Stimulated activated CD4-positive, alpha-beta T cell treated with anti-CD3 and anti-CD28 coated beads, Interleukin-2, amount 100 ng/mL, for 24 hours (primary cell): ENCODE data around the gene ACTL6A.
A peak's percentile ranks its signal among the peaks of the same experiment; 100 is the strongest.
"Not testable (repeated sequence)": the region's sequence is repeated elsewhere in the genome, so short reads cannot be mapped to it uniquely, and the experiment has no call there.

Experiments
- DNase-seq, 2 donors: peaks; one replicate each; pipeline ENCODE4 v3.0.0-alpha.2; 2020

The ACTL6A gene

DNA sequence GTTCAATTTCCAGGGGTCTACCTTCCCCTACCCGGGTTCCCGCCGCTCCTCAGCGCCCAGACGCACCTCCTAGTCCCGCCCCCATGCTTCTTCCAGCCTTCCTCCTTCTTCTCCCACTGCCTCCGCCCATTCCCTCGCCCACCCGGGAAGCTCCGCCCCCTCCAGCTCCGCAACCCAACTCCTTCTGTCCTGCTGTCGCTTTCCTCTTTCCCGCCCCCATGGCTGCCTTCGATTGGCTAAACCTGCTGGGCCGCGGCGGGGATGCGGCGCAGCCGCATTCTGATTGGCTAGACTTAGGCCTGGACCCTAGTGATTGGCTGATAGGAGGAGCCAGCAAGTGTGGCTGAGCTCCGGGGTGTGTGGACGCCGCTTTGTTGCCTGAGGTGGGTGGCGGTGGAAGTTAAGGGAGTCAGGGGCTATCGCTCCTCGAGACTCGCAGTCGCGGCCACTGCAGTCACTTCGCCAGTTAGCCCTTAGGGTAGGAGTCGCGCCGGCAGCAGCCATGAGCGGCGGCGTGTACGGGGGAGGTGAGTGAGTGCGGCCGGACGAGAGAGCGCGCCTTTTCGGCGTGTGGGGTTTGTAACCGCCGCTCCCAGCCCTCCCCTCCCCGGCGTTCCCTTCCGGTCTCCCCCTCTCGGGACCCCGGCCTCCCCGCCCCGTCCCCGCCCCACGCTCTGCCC is at the start of gene ACTL6A:
ACTL6A (plus strand) TSS at position 336 of the 680 bp plus-strand sequence; CDS start at position 503, 167 bp downstream.
- peak; percentile 99 to 100 for DNase-seq

DNA sequence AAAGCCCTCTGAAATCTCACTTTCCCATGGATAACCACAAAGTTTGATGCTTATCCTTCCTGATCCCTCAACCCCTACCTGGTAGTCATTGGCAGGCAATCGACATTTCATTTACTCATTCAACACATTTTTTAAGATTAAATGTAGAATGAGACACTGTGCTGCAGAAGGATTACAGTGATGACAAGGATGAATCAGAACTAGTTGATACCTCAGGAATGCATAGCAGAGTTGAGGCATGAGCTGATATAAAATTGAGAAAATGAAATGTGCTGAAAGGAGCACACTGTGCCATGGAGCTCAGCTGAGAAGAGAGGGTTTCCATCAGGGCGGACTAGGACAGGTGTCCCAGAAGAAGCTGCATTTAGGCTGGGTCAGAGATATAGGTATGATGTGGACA is 48.9 kb upstream of the ACTL6A start:
- no peak for DNase-seq

DNA sequence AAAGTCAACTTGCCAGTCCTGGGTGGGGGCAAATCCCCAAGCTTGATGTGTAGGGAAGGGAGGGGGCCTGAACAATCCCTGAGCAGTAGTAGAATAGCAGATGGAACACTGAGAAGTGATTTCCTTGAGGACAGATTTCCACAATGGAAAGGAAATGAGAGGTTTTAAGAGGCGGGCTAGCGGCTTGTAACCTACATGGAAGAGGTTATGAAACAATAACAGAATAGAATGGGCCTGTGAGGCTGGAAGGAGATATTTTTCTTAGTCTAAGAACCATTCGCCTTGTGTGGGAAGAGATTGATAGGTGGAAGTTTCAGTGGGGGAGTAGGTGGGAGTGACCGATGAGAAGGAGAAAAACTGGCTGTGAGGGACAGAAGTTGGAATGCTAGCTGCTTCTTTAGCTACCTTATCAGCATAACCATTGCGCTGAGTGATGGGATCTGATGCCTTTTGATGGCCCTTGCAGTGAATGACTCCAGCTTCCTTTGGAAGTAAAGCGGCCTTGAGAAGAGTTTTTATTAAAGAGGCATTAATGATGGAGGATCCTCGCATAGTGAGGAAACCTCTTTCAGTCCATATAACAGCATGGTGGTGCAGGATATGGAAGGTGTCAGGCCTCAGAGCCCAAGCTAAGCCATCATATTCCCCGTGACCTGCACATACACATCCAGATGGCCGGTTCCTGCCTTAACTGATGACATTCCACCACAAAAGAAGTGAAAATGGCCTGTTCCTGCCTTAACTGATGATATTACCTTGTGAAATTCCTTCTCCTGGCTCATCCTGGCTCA is 46.1 kb upstream of the ACTL6A start:
- not testable (repeated sequence) for DNase-seq

DNA sequence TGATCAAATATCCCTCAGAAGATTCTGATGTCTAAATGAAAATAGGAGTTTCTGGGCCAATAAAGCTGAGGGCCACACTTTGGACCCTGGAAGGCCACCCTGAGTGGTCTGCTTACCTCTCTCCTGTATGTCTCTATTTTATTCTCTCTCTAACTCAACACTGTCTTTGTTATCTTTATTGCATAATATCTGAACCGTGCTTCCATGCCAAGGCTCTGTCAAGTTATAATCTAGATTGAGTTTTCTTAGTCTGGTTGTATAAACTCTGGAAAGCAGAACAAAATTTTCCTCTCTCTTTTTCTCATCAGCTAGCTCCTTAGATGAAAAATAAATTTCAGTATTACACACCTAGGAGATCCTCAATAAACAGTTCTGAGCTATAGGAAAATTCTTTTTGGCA is 36.2 kb upstream of the ACTL6A start:
- DNase-seq = no peak

DNA sequence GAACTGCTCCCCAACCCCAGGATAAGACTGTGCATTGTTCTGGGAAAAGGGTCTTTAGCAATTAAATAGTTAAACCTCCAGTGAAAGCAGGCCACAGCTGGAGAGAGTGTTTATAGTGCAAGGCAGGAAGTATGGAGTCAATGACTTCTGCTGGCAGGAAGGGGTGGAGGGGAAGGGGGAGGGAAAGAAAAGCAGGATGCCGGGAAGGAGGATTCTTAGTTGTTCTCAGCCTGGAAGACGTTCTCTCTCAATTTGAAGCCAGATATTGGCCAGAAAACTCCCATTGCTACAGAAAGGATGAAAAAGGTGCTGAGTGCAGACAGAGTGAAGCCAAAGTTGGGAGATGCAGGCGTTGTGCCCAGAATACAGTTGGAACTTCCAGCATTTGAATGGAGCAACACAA is 35.7 kb upstream of the ACTL6A start:
- DNase-seq = no peak

DNA sequence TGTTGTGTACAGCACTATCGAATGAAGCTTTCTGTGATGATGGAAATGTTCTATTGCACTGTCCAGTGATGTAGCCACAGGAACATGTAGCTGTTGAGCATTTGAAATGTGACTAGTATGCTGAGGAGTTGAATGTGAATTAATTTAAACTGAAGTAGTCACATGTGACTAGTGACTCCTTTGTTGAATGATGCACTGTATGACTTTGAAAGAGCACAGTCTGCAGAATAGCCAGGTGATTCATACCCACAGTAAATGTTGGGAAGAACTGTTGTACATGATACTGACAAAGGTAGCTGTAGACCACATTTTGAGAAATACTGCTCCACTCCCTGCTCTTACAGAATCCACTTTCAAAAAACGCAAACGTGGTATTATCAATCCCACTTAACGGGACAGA is 34.0 kb upstream of the ACTL6A start:
- no peak for DNase-seq

DNA sequence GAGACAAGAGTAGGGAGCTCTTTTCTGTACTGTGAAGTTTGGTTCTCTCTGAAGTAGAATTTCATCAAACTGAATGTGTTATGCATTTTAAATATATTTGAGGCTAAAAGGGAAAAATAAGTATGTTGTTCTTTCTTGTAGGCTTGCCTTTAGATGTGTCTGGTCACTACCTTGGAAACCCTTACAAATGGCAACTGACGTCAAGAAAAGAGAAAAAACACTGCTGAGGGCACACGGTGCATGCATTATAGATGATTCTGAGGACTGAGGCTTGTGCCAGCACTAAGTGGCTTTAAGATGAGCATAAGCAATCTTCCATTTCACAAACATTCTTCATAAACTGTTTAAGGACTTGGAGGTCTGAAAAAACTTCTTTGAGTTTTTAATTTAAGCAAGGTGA is 31.1 kb upstream of the ACTL6A start:
- no peak for DNase-seq

DNA sequence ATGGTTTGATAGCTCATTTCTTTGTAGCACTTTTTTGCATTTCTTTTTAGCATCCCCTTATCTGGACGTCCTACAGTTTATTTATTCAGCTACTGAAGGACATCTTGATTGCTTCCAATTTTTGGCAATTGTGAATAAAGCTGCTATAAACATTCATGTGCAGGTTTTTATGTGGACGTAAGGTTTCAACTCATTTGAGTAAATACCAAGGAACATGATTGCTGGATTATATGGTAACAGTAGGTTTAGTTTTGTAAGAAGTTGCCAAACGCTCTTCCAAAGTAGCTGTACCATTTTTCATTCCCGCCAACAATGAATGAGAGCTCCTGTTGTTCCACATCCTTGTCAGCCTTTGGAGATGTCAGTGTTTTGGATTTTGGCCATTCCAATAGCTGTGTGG is 29.5 kb upstream of the ACTL6A start:
- no peak for DNase-seq

DNA sequence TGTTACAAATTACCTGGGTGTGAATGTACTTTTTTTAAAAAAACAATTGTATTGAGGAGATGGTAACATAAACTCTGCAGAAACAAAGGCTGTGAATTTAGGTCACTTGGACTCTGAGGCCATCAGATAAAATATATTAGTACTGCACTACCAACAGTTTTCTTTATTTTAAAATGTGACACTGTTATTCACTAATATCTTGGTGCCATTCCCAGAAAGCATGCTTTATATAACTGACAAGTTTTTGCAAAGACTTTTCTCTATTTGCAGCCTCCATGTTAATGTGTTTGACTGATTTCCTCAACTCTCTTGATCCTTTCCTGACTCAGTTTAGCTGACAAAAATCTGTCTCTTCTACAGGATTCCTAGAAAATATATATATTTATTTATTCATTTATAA is 26.5 kb upstream of the ACTL6A start:
- DNase-seq = no peak

DNA sequence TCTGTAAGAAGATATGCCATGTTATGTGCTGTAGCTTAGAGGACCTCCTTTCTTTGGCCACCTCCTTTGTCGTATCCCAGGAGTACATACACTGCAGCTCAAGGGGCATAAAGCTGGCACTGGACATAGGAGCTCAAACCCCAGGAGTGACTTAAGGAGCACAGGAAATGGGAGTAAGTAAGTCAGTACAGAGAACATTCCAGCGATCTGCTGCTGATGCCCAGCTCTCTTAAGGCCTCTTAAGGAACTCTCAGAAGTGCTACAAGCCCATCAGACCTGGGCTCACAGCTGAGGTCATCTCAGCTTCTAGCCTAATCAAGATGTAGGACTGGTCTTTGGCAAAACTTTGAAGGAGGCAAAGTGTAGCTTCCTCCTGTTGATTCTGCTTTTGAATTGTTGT is 21.6 kb upstream of the ACTL6A start:
- no peak for DNase-seq

DNA sequence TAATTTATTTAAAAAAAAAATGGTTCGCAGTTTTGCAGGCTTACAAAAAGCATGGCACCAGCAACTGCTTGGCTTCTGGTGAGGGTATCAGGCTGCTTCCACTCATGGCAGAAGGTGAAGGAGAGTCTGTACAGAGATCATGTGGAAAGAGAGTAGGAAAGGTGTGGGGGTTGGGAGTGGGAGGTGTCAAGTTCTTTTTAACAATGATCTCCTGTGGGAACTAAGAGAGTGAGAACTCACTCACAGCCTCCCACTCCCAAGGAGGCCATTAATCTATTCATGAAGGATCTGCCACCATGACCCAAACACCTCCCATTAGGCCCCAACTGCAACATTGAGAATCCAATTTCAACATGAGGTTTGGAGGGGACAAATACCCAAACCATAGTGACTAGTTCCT is 21.1 kb upstream of the ACTL6A start:
- DNase-seq = no peak

DNA sequence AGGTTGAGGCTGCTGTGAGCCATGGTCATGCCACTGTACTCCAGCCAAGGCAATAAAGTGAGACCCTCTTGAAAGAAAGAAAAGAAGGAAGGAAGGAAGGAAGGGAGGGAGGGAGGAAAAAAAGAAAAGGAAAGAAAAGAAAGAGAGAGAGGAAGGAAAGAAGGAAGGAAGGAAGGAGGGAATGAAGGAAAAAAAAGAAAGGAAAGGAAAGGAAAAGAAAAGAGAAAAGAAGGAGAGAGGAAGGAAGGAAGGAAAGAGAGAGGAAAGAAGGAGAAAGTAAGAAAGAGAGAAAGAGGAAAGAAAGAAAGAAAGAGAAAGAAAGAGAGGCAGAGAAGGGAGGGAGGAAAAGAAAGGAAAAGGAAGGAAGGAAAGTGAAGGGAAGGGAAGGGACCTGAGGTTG is 20.4 kb upstream of the ACTL6A start:
- no peak for DNase-seq

DNA sequence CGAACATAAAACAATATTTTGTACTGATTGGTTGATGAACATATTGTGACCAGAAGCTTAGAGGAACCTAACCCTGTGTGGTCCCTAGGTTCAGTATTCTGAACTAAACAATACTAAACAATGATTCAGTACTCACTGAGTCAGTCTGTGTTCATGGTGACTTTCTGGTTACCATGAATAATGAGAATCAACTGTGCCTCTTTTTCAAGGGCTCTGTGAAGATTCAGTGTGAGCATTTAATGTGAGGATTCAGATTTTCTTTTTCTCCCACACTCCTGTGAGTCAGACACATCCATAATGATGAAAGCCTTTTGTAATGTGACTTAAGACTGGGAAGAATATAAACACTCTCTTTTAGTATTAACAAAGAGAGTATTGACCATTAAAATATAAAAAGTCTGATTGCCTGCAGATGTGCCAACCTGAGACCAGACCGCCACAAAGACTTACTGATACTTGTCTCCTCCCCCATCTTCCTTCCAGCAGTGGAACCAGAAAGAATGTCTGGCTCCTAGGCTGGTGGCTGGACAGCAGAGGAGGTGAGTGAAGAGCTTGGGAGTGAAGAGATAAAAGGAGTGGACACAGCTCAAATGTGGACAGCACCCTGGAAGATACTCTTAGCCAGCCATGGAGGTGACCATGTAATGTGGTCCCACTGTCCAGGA is 17.6 kb upstream of the ACTL6A start:
- no peak for DNase-seq

DNA sequence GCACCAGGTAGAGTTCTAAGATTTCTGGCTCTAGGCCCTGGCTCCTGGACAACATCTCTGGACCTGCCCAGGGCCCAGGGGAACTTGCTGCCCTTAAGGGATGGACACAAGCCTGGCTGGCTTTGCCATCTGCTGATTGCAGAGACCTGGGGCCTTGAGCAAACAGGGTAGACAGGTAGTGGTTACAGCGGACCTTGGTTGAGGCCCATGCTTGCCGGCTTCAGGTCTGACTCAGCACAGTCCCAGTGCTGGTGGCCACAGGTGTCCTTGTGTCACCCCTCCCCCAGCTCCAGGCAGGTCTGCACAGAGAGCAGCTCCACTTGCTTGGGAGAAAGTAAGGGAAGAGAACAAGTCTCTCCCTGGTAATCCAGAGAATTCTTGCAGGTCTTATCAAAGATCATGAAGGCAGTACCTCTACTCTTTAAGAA is 15.9 kb upstream of the ACTL6A start:
- no peak for DNase-seq

DNA sequence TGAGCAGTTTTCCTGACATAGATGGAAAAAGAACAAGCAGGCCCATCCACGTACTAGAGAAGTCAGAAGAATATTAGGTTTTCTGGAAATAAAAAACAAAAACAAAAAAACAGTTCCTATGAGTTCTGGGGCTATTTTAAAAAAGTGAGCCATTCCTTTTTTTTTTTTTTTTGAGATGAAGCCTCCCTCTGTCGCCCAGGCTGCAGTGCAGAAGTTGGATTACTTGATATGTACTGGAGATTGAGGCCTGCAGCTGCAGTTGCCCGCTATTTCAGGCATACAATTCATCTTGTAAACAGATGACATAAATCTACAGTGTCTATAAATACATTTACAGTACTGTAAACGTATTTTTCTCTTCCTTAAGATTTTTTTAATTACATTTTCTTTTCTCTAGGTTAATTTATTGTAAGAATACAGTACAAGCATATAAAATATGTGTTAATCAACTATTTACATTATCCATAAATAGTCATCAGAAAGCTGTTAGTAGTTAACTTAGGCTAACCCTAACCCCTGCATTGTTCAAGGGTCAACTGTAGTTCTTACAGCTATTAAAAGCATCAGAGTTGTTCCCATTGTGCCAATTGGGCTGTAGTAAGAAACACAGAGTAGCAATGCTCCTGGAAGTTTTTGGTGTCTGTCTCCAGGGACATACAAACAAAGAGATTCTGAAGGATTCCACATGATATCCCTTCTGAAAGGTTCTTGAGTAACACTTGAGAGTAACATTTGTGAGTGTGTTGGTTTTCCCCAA is 11.2 kb upstream of the ACTL6A start:
- no peak for DNase-seq

DNA sequence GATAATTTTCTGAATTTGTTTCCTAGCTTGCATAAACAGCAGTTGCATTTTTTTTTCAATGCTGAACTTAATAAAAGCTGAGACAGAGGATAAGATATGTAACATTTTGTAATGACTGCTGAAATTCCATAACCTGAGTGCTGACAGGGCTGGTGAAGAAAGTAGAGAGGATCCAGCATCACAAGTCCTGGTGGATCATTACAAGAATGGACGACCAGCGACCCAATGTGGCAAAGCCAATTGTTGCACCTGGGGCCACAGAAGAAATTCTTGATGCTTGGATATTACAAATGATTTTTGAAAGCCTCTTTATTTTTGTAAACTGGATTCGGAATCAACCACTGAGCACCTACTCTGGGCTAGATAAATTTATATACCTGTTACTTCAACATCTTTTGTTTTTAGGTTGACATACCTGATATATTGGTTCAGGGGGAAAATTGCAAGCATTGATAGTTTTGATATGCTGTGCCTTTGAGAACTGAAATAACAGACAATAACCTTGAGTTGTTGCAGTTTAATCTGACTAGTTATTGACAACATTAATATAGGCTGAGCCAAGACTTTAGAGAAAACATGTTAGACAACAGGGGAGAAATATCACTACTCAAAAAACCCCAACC is 3.9 kb upstream of the ACTL6A start:
- DNase-seq = peak; percentile 48 to 53

DNA sequence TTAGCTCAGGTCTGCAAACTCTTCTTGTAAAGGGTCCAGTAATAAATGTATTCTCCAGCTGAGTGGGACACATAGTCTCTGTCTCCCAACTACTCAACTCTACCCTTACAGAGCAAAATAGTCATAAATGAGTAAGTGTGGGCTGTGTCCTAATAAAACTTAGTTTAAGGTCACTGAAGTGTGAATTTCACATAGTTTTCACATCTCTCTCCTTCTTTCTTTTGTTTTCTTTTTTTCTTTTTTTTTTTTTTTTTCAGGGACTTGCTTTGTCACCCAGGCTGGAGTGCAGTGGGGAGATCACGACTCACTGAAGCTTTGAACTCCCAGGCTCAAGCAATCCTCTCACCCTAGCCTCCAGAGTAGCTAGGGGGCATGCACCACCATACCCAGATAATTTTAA is 1.9 kb upstream of the ACTL6A start:
- DNase-seq = no peak

DNA sequence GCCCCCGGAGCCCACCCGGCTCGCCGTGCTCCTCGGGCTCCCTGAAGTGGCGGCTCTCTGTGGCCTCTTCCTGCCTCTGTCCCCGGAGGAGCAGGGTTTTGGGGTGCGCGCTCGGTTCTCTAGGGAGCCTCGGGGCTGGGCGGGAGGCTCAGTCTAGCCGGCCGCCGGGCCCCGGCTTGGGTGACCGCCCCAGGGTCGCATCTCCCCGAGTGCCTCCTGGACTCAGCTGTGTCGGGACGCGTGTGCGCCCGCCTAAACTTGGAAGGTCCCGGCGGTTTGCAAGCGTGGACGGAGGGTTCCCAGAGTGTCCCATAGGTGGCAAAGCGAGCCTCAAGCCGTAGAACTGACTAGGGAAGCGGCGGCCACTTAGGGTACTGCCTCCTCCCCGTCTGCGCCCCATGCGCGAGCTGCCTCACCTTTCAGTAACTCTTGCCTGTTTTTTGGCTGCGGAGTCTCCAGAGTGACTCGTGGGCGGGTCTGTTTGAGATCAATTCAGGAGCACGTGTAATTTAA is 601 bp downstream of the ACTL6A start:
- DNase-seq = peak; percentile 74 to 75

DNA sequence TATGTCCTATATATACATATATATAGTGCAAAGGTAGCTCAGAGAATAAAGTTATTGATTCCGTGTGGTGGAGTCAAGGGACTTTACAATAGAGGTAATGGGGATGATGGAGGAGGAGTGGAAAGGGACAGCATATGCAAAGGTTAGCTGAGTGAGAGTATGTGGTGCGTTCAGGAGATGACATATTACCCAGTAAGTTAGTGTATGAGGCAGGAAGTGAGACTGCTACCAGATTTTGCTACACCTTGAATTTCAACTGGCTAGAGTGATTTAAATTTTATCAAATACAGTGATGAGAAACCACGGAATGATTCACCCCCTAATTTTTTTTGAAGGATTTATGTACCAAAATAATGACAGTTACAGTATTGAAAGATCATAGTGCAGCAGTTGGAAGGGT is 2.8 kb downstream of the ACTL6A start:
- no peak for DNase-seq

DNA sequence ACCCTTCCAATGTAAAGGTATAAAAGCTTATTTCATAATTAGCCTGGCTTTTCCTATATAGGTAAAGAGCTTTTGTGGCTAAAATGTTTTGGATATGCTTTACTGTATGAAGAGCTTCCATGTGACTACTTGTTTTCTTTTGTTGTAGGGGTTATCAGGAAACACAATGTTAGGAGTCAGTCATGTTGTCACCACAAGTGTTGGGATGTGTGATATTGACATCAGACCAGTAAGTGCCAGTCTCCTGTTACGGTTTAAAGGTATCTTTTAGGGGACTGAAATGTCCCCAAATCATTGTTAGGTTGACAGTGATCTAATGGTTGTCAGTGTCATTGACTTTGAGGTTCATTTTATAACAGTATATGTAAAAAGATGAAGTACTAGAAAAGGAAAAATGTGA is 18.3 kb downstream of the ACTL6A start:
- DNase-seq = no peak

DNA sequence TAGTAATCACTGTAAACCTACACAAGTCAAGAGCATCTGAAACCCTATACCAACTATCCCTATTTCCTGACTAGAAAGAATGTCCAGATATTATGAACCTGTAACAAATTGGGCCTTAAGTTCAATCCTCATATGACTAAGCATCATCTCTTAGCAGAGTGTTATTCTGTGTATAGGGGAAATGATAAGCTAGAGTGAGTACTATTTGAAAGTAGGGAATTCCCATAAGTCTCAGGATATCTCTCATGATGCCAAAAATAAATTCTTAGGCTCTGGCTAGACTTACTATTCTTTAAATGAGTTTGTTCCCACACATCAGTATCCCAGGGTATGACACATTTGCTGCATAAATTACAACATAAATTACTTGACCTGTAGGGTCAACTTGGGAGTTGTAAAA is 26.4 kb downstream of the ACTL6A start:
- no peak for DNase-seq

DNA sequence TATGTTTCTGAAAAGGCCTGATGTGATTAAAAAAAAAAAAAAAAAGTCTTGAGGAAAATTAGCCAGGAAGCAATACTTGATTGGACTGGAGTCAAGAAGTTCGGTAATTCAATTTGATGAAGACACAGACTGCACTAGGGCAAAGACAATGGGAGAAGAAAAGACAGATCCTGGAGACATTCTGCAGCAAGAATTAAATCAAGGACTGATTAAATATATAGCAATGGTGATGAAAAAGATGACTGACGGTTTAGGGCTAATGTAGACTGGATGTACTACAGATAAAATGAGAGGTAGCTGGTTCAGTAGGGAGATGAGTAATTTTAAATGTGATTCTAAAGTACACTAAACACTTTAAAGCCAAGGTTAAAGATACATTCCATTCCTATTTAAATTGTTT is 27.9 kb downstream of the ACTL6A start:
- no peak for DNase-seq

DNA sequence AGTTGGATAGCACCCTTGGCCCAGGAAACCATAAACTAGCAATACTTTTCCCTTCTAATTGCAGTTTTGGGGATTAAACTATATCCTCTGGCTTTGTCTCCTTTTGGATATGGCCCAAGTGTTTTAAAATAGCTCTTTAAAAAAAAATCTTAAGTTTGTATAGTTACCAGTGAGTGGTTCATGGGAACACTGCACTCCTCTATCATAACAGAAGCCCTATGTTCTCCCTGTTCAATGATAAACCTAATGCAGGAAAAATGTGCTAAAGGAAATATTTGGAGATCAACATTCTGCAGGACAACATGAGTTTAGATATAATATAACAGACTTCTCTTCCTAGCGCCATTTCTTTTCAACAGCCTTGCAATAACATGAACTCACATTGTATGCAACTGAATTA is 28.6 kb downstream of the ACTL6A start:
- DNase-seq = no peak
